Epithelial cell of esophagus (primary cell): ENCODE measurements around the gene RANBP6.

Experiments
- DNase-seq: peaks from one replicate; pipeline ENCODE4 v3.0.0; 2010; ENCODE audit warnings: low read depth
- H3K4me3 ChIP-seq: 2 replicates; pipeline ENCODE4 v1.5.1; 2011; ENCODE audit warnings: mild to moderate bottlenecking, low read length, control low read depth
- CTCF ChIP-seq: IDR thresholded peaks from 2 replicates; pipeline ENCODE4 v1.5.1; 2011; ENCODE audit warnings: low read depth, mild to moderate bottlenecking, low read length, control low read depth, inconsistent platforms; ENCODE audit not compliant: insufficient read depth; ENCODE audit errors: missing control alignments

Gene RANBP6

GRCh38 chr9:5978523-5978922 is 36.9 kb downstream of the RANBP6 start:
- DNase-seq = no peak

GRCh38 chr9:5976674-5977397 is 38.6 kb downstream of the RANBP6 start:
- H3K4me3 ChIP-seq = no peak overlapping the region
- DNase-seq = no peak
- no peak for TF ChIP-seq CTCF

More at GRCh38 chr9:5978523-5978922, 36.9 kb downstream of the RANBP6 start:
- no peak overlapping the region for H3K4me3 ChIP-seq
- TF ChIP-seq CTCF = no peak

- H3K4me3 ChIP-seq = no peak overlapping the region
- DNase-seq = peak; percentile 40
- no peak for TF ChIP-seq CTCF
These were observed 43.7 kb downstream of the RANBP6 start for GRCh38 chr9:5971740-5972139.
